ENCODE measurements around the gene YIPF3. TPM values are rescaled to one million over a fixed set of nuclear protein-coding genes. Genes with fewer than 3 reads are reported as not detected.

Gene YIPF3
- total and polyA plus RNA-seq, 10 of the 15 experiments (the other 5 are each of a cell fraction or from before 2014, with no cell fraction given) = 20.5 to 88.8 (median 44.7) TPM

- POLR2A ChIA-PET = no interaction called here
- H3K9ac ChIP-seq (ENCODE audit: control insufficient read depth, insufficient read depth, low read length) = no peak overlapping the region
- TF ChIP-seq POU2F2 (IDR thresholded peaks at IDR 0.05; ENCODE audit: borderline replicate concordance, low read depth, low read length) (no peak), POLR2AphosphoS5 (IDR thresholded peaks at IDR 0.05; ENCODE audit: low read length) (peak; percentile 19; the same call in 1 of the 2 replicates), SMC3 (IDR thresholded peaks at IDR 0.05; ENCODE audit: borderline replicate concordance, low read length) (no peak), TCF3 (IDR thresholded peaks at IDR 0.05; ENCODE audit: borderline replicate concordance, insufficient read depth, low read depth, low read length) (no peak), ELK1 (IDR thresholded peaks at IDR 0.05; ENCODE audit: low read depth, low read length) (no peak), POLR2AphosphoS2 (IDR thresholded peaks at IDR 0.05; ENCODE audit: low read depth, low read length) (no peak), SRF (IDR thresholded peaks at IDR 0.05; ENCODE audit: low read depth in 2 of 2, low read length in 2 of 2) (no peak), POLR2A (IDR thresholded peaks at IDR 0.05; ENCODE audit: low read depth, low read length) (peak; percentile 47; the same call in 1 of the 2 replicates)
- no TSS peak for BruUV-seq (replicated peaks)
- CTCF ChIA-PET = no interaction called here
- H3K4me1 ChIP-seq (ENCODE audit: control insufficient read depth, insufficient read depth, low read length) = no peaks in the 10 kb centered on the region
- no peaks in the 10 kb centered on the region for H3K9me3 ChIP-seq (replicated peaks; ENCODE audit: control insufficient read depth, insufficient read depth, low read length)
- H4K20me1 ChIP-seq (ENCODE audit: control insufficient read depth, insufficient read depth) = no peaks in the 10 kb centered on the region
- no peak; the same call in 2 of the 3 replicates for ATAC-seq
- no peak for DNase-seq (ENCODE audit: low read depth, low spot score)
- no peaks in the 10 kb centered on the region for H3K27me3 ChIP-seq (replicated peaks in 1 of 2; ENCODE audit: control insufficient read depth in 2 of 2, insufficient read depth in 2 of 2, low read length in 1 of 2)
- H3K79me2 ChIP-seq (ENCODE audit: control insufficient read depth, insufficient read depth, low read length) = peaks cover 9% of the 10 kb centered on the region
- 94% methylated on average over 3 of the region's 3 CpGs for WGBS (ENCODE audit: insufficient coverage, insufficient replicate concordance, low lambda C conversion rate, missing lambda C conversion rate)
- in situ Hi-C loops (cut with MboI) (no loop called here), intact Hi-C loops (cut with micrococcal nuclease; ENCODE audit: unreplicated experiment) (no loop called here)
- RAD21 ChIA-PET (ENCODE audit: unreplicated experiment) = no interaction called here
- no peak overlapping the region for H2AFZ ChIP-seq (ENCODE audit: control insufficient read depth, low read depth, low read length)
- no peak overlapping the region for H3K4me3 ChIP-seq
- no peak overlapping the region for H3K4me2 ChIP-seq (ENCODE audit: control insufficient read depth, insufficient read depth)
- peaks cover 39 to 43% of the 10 kb centered on the region in 2 experiments for H3K36me3 ChIP-seq (ENCODE audit: control insufficient read depth in 2 of 2, insufficient read depth in 2 of 2, low read length in 1 of 2)
- SMC1A ChIA-PET (ENCODE audit: uncharacterized antibody, unreplicated experiment) = no interaction called here
- no peak overlapping the region for H3K27ac ChIP-seq (ENCODE audit: control insufficient read depth, insufficient read depth)
- no peak for FAIRE-seq
These were observed 6.6 kb upstream of the YIPF3 start for GRCh38 chr6:43523284-43523683.

Data from GM12878 (cell line).